Bronchial epithelial cell (primary cell): ENCODE measurements around the gene PDXK. TPM values are rescaled to one million over a fixed set of nuclear protein-coding genes. Genes with fewer than 3 reads are reported as not detected.

Experiments
- DNase-seq: peaks from one replicate; pipeline ENCODE4 v3.0.0-alpha.2; 2010; ENCODE audit warnings: low read depth
- FAIRE-seq: peaks from 2 replicates; lab custom pipeline; 2011; peaks lifted over from hg19 to GRCh38; lab: Jason Lieb, UNC
- H3K27me3 ChIP-seq: 2 replicates; pipeline ENCODE4 v1.5.1; 2011; ENCODE audit warnings: low read length; ENCODE audit not compliant: control insufficient read depth, insufficient read depth
- H3K36me3 ChIP-seq: 2 replicates; pipeline ENCODE4 v1.5.1; 2011; ENCODE audit warnings: low read length; ENCODE audit not compliant: control insufficient read depth, insufficient read depth
- H3K4me3 ChIP-seq: 2 replicates; pipeline ENCODE4 v1.5.1; 2011; ENCODE audit warnings: mild to moderate bottlenecking, low read depth, low read length, control low read depth
- total RNA-seq: library from RNA; depleted of rRNA; stranded (reverse); fragments of >200 nt; gene quantifications from 2 replicates; pipeline ENCODE4 v1.2.1, GENCODE V29; 2014
- TF ChIP-seq, protein P1 (sequence below): IDR thresholded peaks from 2 replicates; pipeline ENCODE4 v1.5.1; 2011; ENCODE audit warnings: mild to moderate bottlenecking, moderate library complexity, low read length, control low read depth, inconsistent platforms; ENCODE audit not compliant: insufficient read depth, severe bottlenecking

The PDXK gene
- total RNA-seq, 1 donor from 2014 or later: 591 TPM

- Histone ChIP-seq H3K27me3 (no peaks in the 10 kb centered on the region), H3K36me3 (peaks cover 9% of the 10 kb centered on the region), H3K4me3 (peak overlapping the region; percentile 96)
- TF ChIP-seq, protein P1, sequence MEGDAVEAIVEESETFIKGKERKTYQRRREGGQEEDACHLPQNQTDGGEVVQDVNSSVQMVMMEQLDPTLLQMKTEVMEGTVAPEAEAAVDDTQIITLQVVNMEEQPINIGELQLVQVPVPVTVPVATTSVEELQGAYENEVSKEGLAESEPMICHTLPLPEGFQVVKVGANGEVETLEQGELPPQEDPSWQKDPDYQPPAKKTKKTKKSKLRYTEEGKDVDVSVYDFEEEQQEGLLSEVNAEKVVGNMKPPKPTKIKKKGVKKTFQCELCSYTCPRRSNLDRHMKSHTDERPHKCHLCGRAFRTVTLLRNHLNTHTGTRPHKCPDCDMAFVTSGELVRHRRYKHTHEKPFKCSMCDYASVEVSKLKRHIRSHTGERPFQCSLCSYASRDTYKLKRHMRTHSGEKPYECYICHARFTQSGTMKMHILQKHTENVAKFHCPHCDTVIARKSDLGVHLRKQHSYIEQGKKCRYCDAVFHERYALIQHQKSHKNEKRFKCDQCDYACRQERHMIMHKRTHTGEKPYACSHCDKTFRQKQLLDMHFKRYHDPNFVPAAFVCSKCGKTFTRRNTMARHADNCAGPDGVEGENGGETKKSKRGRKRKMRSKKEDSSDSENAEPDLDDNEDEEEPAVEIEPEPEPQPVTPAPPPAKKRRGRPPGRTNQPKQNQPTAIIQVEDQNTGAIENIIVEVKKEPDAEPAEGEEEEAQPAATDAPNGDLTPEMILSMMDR: no peak
- no peak for DNase-seq
- FAIRE-seq: no peak
Observed at GRCh38 chr21:43719748-43720538, 1.0 kb downstream of the PDXK start.

GRCh38 chr21:43720539-43721166 is 1.7 kb downstream of the PDXK start:
- TF ChIP-seq, protein P1: no peak
- peak overlapping the region; percentile 96 for H3K4me3 ChIP-seq
- no peak for FAIRE-seq

GRCh38 chr21:43721206-43721605 is 2.3 kb downstream of the PDXK start:
- DNase-seq (no peak), FAIRE-seq (no peak)
- Histone ChIP-seq H3K27me3 (no peaks in the 10 kb centered on the region), H3K36me3 (peaks cover 9% of the 10 kb centered on the region), H3K4me3 (peak overlapping the region; percentile 96)
- TF ChIP-seq, protein P1: no peak

More at GRCh38 chr21:43720539-43721166, 1.7 kb downstream of the PDXK start:
- no peak for DNase-seq
- Histone ChIP-seq H3K27me3 (no peaks in the 10 kb centered on the region), H3K36me3 (peaks cover 9% of the 10 kb centered on the region)

DNA sequence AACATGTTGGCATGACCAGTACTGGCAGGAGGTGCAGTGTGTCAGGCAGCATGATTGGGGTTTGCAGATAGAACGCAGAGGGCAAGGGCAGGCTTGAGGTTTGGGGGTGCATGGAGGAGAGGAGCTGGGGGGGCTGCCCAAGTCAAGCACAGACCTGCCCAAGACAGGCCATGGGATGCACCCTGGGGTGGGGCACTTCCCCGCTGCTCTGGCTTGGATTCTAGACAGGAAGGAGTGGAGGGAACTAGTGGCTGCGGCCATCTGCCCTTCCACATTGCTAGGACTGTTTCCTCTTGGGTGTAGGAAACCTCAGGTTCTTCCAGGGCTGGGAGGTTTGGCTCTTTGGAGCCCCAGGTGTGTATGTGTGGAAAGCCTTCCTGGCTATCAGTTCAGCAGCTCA is 3.0 kb downstream of the PDXK start:
- no peaks in the 10 kb centered on the region for H3K27me3 ChIP-seq
- H3K36me3 ChIP-seq: peaks cover 9% of the 10 kb centered on the region
- TF ChIP-seq, protein P1: no peak
- no peak overlapping the region for H3K4me3 ChIP-seq
- FAIRE-seq (no peak), DNase-seq (no peak)

DNA sequence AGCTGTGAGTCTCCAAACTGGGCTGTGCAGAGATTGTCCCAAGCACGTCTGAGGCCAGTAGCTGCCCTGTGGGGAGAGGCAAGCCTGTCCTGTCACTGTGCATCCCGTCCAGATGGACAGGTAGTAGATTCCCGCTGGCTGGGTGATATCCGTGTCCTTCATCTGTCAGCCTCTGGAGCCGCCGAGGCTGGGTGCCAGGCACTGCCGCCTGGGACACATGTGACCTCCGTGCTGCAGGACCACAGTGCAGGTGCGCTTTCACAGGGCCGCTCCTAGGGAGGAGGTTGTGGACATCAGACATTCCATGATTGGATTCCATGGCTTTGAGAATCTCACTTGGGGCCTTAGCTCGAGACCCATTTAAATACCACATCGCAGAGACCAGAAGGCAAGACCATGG is 4.7 kb downstream of the PDXK start:
- H3K27me3 ChIP-seq: no peaks in the 10 kb centered on the region
- H3K36me3 ChIP-seq: peaks cover 11% of the 10 kb centered on the region
- no peak for FAIRE-seq
- DNase-seq: no peak
- TF ChIP-seq, protein P1: no peak
- H3K4me3 ChIP-seq: no peak overlapping the region
